ENCODE measurements around the gene GCH1.

GCH1 gene

DNA sequence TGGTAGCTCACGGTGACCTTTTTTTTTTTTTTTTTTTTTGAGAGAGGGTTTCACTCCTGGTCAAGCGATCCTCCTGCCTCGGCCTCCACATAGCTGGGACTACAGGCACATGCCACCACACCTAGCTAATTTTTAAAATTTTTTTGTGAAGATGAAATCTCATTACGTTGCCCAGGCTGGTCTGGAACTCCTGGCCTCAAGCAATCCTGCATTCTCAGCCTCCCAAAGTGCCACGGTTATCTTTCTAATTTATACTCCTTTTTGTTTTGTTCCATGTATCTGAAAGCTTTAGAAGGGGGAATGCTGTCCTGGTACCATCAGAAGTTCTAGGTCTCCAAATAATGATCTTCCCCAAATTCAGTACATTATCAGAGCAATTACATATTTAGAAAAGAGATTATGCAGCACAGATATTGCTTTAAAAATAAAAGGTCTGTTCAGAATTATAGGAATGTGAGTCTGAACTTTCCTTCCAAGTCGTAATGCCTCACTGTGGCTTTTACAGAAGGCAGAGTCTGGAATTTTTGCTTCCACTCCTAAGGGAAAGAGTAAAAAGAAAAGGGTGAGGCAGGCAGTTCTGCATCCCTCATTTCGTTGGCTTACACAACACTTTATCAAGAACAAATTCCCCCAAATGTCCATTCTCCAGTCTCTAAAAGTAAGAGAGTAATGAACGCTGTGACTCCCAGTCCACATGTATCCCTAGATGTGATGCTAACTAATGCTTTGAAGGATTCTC lies 73.0 kb downstream of the GCH1 start:
- Histone ChIP-seq H3K4me3 (ENCODE audit: low read length) (no peak overlapping the region), H4K20me1 (ENCODE audit: insufficient read depth, low read length) (no peaks in the 10 kb centered on the region), H3K79me2 (ENCODE audit: low read length) (no peaks in the 10 kb centered on the region), H3K27me3 (ENCODE audit: low read depth, low read length) (no peaks in the 10 kb centered on the region), H3K36me3 (replicated peaks; ENCODE audit: low read depth, low read length) (no peaks in the 10 kb centered on the region), H3K9me3 (ENCODE audit: insufficient read depth, low read length) (no peaks in the 10 kb centered on the region), H3K27ac (ENCODE audit: low read length) (no peak overlapping the region), H3K4me2 (ENCODE audit: low read length) (no peak overlapping the region), H3K9ac (ENCODE audit: low read length) (no peak overlapping the region), H3K4me1 (ENCODE audit: low read length) (no peaks in the 10 kb centered on the region), H2AFZ (ENCODE audit: low read depth, low read length) (no peak overlapping the region)
- TF ChIP-seq, protein P1, sequence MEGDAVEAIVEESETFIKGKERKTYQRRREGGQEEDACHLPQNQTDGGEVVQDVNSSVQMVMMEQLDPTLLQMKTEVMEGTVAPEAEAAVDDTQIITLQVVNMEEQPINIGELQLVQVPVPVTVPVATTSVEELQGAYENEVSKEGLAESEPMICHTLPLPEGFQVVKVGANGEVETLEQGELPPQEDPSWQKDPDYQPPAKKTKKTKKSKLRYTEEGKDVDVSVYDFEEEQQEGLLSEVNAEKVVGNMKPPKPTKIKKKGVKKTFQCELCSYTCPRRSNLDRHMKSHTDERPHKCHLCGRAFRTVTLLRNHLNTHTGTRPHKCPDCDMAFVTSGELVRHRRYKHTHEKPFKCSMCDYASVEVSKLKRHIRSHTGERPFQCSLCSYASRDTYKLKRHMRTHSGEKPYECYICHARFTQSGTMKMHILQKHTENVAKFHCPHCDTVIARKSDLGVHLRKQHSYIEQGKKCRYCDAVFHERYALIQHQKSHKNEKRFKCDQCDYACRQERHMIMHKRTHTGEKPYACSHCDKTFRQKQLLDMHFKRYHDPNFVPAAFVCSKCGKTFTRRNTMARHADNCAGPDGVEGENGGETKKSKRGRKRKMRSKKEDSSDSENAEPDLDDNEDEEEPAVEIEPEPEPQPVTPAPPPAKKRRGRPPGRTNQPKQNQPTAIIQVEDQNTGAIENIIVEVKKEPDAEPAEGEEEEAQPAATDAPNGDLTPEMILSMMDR (IDR thresholded peaks at IDR 0.05; ENCODE audit: low read depth, low read length) = no peak
- TF ChIP-seq EZH2phosphoT487 (IDR thresholded peaks at IDR 0.05; ENCODE audit: low read depth) = no peak

DNA sequence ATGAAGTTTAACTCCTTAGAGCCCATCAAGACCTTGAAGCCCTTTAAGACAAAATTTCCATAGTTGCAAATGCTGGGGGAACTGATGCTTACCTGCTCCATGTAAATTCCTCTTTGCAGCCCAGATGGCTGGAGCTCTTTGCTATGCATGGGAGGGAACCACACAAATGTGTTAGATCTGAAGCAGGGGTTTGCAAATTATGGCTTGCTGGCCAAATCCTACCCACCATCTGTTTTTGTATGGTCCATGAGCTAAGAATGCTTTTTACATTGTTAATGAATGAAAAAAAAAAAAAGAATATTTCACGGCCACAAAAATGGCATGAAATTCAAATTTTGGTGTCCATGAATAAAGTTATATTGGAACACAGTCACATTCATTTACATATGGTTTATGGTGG lies 74.6 kb downstream of the GCH1 start:
- Histone ChIP-seq H3K27ac (ENCODE audit: low read length) (no peak overlapping the region), H3K4me3 (ENCODE audit: low read length) (no peak overlapping the region), H3K36me3 (replicated peaks; ENCODE audit: low read depth, low read length) (no peaks in the 10 kb centered on the region), H3K9me3 (ENCODE audit: insufficient read depth, low read length) (peaks cover 11% of the 10 kb centered on the region), H3K4me2 (ENCODE audit: low read length) (no peak overlapping the region), H3K79me2 (ENCODE audit: low read length) (no peaks in the 10 kb centered on the region), H3K27me3 (ENCODE audit: low read depth, low read length) (no peaks in the 10 kb centered on the region; the same call in 1 of the 2 replicates), H3K4me1 (ENCODE audit: low read length) (no peaks in the 10 kb centered on the region), H3K9ac (ENCODE audit: low read length) (no peak overlapping the region), H4K20me1 (ENCODE audit: insufficient read depth, low read length) (no peaks in the 10 kb centered on the region), H2AFZ (ENCODE audit: low read depth, low read length) (no peak overlapping the region)
- TF ChIP-seq, protein P1 (IDR thresholded peaks at IDR 0.05; ENCODE audit: low read depth, low read length) = no peak
- no peak for TF ChIP-seq EZH2phosphoT487 (IDR thresholded peaks at IDR 0.05; ENCODE audit: low read depth)

DNA sequence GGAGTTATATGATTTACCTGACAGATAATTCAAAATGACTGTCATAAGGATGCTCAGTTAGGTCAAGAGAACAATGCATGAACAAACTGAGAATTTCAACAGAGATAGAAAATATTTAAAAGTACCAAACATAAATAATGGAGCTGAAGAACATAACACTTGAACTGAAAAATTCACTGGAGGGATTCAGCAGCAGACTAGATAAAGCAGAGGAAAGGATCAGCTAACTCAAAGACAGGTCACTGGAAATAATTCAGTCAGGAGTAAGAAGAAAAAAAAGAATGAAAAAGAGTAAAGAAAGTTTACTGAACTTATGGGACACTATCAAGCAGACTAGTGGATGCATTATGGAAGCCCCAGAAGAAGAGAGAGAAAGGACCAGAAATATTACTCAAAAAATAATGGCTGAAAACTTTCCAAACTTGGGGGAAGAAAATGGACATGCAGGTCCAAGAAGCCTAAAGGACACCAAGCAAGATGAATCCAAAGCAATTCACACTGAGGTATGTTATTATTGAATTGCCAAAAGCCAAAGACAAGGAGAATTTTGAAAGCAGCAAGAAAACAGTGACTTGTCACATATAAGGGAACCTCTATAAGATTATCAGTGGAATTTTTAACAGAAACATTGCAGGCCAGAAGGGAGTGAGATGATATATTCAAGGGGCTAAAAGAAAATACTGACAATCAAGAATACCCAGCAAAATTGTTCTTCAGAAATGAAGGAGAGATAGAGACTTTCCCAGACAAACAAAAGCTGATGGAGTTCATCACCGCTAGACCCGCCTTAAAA lies 78.7 kb downstream of the GCH1 start:
- TF ChIP-seq EZH2phosphoT487 (IDR thresholded peaks at IDR 0.05; ENCODE audit: low read depth) = no peak
- TF ChIP-seq, protein P1 (IDR thresholded peaks at IDR 0.05; ENCODE audit: low read depth, low read length) = no peak
- no peaks in the 10 kb centered on the region; the same call in 1 of the 2 replicates for H3K27me3 ChIP-seq (ENCODE audit: low read depth, low read length)
- H3K4me3 ChIP-seq (ENCODE audit: low read length) = no peak overlapping the region
- no peaks in the 10 kb centered on the region for H3K79me2 ChIP-seq (ENCODE audit: low read length)
- peaks cover 11% of the 10 kb centered on the region for H3K9me3 ChIP-seq (ENCODE audit: insufficient read depth, low read length)
- H3K4me2 ChIP-seq (ENCODE audit: low read length) = no peak overlapping the region
- H2AFZ ChIP-seq (ENCODE audit: low read depth, low read length) = no peak overlapping the region
- no peaks in the 10 kb centered on the region for H3K36me3 ChIP-seq (replicated peaks; ENCODE audit: low read depth, low read length)
- no peaks in the 10 kb centered on the region for H3K4me1 ChIP-seq (ENCODE audit: low read length)
- H3K27ac ChIP-seq (ENCODE audit: low read length) = no peak overlapping the region
- H3K9ac ChIP-seq (ENCODE audit: low read length) = no peak overlapping the region
- H4K20me1 ChIP-seq (ENCODE audit: insufficient read depth, low read length) = no peaks in the 10 kb centered on the region

DNA sequence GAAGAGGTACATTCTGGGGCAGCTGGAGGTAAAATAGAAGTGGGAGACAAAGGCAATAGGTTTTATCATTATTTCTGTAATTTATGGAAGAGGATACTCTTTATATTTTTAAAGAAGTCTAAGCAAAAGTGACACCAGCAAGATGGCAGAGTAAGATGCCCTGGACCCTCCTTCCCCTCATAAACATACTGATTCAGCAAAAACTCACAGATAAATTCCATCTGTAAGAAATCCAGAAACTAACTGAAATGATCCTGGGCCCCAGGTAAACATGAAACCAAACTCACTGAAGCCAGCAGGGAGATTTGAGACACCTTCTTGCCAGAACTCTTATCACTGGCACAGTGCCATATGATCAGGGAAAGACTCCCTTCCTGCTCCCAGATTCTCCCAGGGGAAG lies 79.9 kb downstream of the GCH1 start:
- Histone ChIP-seq H3K9me3 (ENCODE audit: insufficient read depth, low read length) (peaks cover 11% of the 10 kb centered on the region), H4K20me1 (ENCODE audit: insufficient read depth, low read length) (no peaks in the 10 kb centered on the region), H3K9ac (ENCODE audit: low read length) (no peak overlapping the region), H3K79me2 (ENCODE audit: low read length) (no peaks in the 10 kb centered on the region), H3K27me3 (ENCODE audit: low read depth, low read length) (no peaks in the 10 kb centered on the region; the same call in 1 of the 2 replicates), H3K27ac (ENCODE audit: low read length) (no peak overlapping the region), H3K4me3 (ENCODE audit: low read length) (no peak overlapping the region), H3K4me2 (ENCODE audit: low read length) (no peak overlapping the region), H3K36me3 (replicated peaks; ENCODE audit: low read depth, low read length) (no peaks in the 10 kb centered on the region), H2AFZ (ENCODE audit: low read depth, low read length) (no peak overlapping the region), H3K4me1 (ENCODE audit: low read length) (no peaks in the 10 kb centered on the region)
- TF ChIP-seq EZH2phosphoT487 (IDR thresholded peaks at IDR 0.05; ENCODE audit: low read depth) = no peak
- TF ChIP-seq, protein P1 (IDR thresholded peaks at IDR 0.05; ENCODE audit: low read depth, low read length) = no peak

Measured in OCI-LY3 (cell line).